T-cell (primary cell): ENCODE results near the gene ALDH18A1. TPM values are rescaled to one million over a fixed set of nuclear protein-coding genes. Genes with fewer than 3 reads are reported as not detected.

Source experiments
- ATAC-seq, 4 experiments: fragments of 200-7000 bp in 3 of 4; fragments of 150-1000 bp in 1 of 4; cut with Tn5 transposase; replicated peaks in 1 of 4; 1 replicate in 3 of 4; 2 replicates in 1 of 4; pipeline ENCODE4 v1.10.0; 2021; ENCODE audit warnings: moderate library complexity in 3 of 4, mild to moderate bottlenecking in 2 of 4, moderate number of reproducible peaks in 1 of 4
- CTCF ChIA-PET, 2 donors: fragments of 300-600 bp; sonication (Branson Sonifier 250); formaldehyde crosslinking; loops; one replicate each; lab custom pipeline; 2022; ENCODE audit warnings: antibody characterized with exemption in 2 of 2; lab: Charles Lee
- POLR2A ChIA-PET, 2 donors: fragments of 300-600 bp; sonication (Branson Sonifier 250); formaldehyde crosslinking; loops; one replicate each; lab custom pipeline; 2022; ENCODE audit warnings: antibody characterized with exemption in 2 of 2; lab: Charles Lee
- DNase-seq, 35 experiments: peaks; one replicate each; pipeline versions ENCODE4 v3.0.0 to v3.0.0-alpha.2; 2013 to 2023
- H3K27ac ChIP-seq: one replicate; pipeline ENCODE4 v1.5.1; 2013; ENCODE audit warnings: low read length
- H3K27me3 ChIP-seq, 2 experiments: replicated peaks in 1 of 2; 1 replicate in 1 of 2; 2 replicates in 1 of 2; pipeline versions ENCODE4 v1.6.1 to v1.7.0; 2013; ENCODE audit warnings: low read length in 1 of 2, mixed read lengths in 1 of 2; ENCODE audit not compliant: control insufficient read depth in 2 of 2, insufficient read depth in 2 of 2; ENCODE audit errors: extremely low read depth in 1 of 2
- H3K36me3 ChIP-seq, 2 donors: 1 replicate in 1 of 2; 2 replicates in 1 of 2; pipeline versions ENCODE4 v1.6.1 to v1.7.0; 2013; ENCODE audit warnings: low read length in 1 of 2; ENCODE audit not compliant: control insufficient read depth in 2 of 2, insufficient read depth in 1 of 2; ENCODE audit errors: extremely low read depth in 1 of 2
- H3K4me1 ChIP-seq, 2 experiments: 1 replicate in 1 of 2; 2 replicates in 1 of 2; pipeline versions ENCODE4 v1.6.1 to v1.7.0; 2013; ENCODE audit warnings: low read length in 2 of 2, mixed read lengths in 1 of 2; ENCODE audit not compliant: insufficient read depth in 2 of 2, control insufficient read depth in 1 of 2; ENCODE audit errors: extremely low read depth in 1 of 2
- H3K4me3 ChIP-seq, 2 donors: 1 replicate in 1 of 2; 2 replicates in 1 of 2; pipeline versions ENCODE4 v1.5.1 to v1.7.0; 2013; ENCODE audit warnings: mild to moderate bottlenecking in 2 of 2, low read length in 1 of 2, moderate library complexity in 1 of 2; ENCODE audit not compliant: control insufficient read depth in 1 of 2; ENCODE audit errors: extremely low read depth in 1 of 2
- H3K9me3 ChIP-seq: 2 replicates; pipeline ENCODE4 v1.7.0; 2013
- H3K27ac Mint-ChIP-seq, 2 donors: one replicate each; pipeline ENCODE4 v1.8.0; 2020 to 2021; ENCODE audit warnings: mild to moderate bottlenecking in 2 of 2, mixed read lengths in 2 of 2
- H3K27me3 Mint-ChIP-seq, 2 donors: one replicate each; pipeline ENCODE4 v1.8.0; 2021 to 2022; ENCODE audit warnings: mixed read lengths in 2 of 2
- H3K36me3 Mint-ChIP-seq: one replicate; pipeline ENCODE4 v1.8.0; 2021; ENCODE audit warnings: mixed read lengths
- H3K4me1 Mint-ChIP-seq, 3 donors: one replicate each; pipeline ENCODE4 v1.8.0; 2020 to 2022; ENCODE audit warnings: mixed read lengths in 3 of 3, mild to moderate bottlenecking in 1 of 3
- H3K4me3 Mint-ChIP-seq, 3 donors: one replicate each; pipeline ENCODE4 v1.8.0; 2020 to 2022; ENCODE audit warnings: mild to moderate bottlenecking in 3 of 3, mixed read lengths in 3 of 3, moderate library complexity in 3 of 3
- H3K9me3 Mint-ChIP-seq, 3 donors: one replicate each; pipeline ENCODE4 v1.8.0; 2020 to 2022; ENCODE audit warnings: mixed read lengths in 3 of 3
- WGBS: methylation state at CpG from one replicate; pipeline ENCODE4 v1.1.5; 2013; ENCODE audit warnings: missing lambda C conversion rate; ENCODE audit not compliant: insufficient coverage; 5-methylcytosine and 5-hydroxymethylcytosine counted together
- total RNA-seq, 35 experiments: library from RNA in 6 of 35; stranded (reverse) in 6 of 35; fragments of 120-200 nt in 1 of 35; gene quantifications; one replicate each; pipeline versions ENCODE4 v1.2.1 to v1.2.4 and lab custom pipeline; 2013 to 2026

Gene ALDH18A1
- total RNA-seq, 5 donors from 2014 or later (not counting 1 experiment from before 2014, with no cell fraction given): 24.7 to 32.7 (median 28.4) TPM

DNA sequence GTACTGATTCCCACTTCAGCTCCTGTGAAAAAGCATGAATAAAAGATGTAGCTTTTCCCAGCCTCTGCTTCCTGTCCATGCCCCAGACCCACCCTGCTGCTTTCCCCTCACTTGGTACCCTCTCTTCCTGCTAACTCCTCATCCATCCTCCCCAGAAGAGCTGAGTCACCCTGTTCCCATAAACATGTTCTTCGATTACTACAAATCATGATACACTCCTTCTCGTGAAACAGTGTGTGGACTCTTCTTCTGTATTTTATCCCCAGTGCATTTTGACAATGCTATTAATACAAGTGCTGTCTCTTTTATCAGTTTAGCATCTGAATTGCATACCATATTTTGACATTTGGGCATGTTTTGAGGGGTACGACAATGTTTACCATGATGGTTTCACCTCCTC lies 49.6 kb downstream of the ALDH18A1 start:
- no peak for DNase-seq
- Mint-ChIP-seq H3K9me3 (no peaks in the 10 kb centered on the region), H3K27me3 (no peaks in the 10 kb centered on the region), H3K4me3 (no peak overlapping the region), H3K36me3 (peaks cover 41% of the 10 kb centered on the region), H3K4me1 (no peaks in the 10 kb centered on the region), H3K27ac (no peak overlapping the region)
- Histone ChIP-seq H3K27ac (no peak overlapping the region), H3K9me3 (no peaks in the 10 kb centered on the region), H3K4me1 (no peaks in the 10 kb centered on the region), H3K27me3 (no peaks in the 10 kb centered on the region), H3K4me3 (no peak overlapping the region), H3K36me3 (peaks cover 9 to 46% of the 10 kb centered on the region in 2 donors)
- no peak for ATAC-seq
- ChIA-PET CTCF (no interaction called here), POLR2A (no interaction called here)
- WGBS: 100% methylated on average over 1 of the region's 3 CpGs

DNA sequence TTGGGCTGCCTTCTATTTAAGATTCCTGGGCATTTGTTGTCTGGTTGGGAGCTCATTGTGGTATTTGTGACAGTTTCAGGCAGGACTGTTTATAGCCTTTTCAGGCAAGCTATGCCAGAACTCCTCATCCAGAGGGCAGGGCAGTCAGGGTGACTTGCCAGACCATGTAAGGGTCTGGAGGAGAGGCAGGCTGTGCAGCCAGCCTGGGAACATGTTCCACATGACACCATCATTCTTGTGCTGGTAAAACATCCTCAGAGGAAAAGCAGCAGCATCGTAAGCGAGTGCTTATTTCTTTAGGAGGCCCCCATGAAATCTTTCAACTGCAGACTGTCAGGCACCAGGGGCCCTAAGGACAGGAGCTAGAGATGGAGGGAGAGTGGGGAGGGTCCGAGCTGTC lies 51.3 kb downstream of the ALDH18A1 start:
- Histone ChIP-seq H3K4me3 (no peak overlapping the region), H3K36me3 (peaks cover 4 to 28% of the 10 kb centered on the region in 2 donors), H3K27me3 (no peaks in the 10 kb centered on the region), H3K27ac (no peak overlapping the region), H3K9me3 (no peaks in the 10 kb centered on the region), H3K4me1 (no peaks in the 10 kb centered on the region)
- 100% methylated on average over 1 of the region's 3 CpGs for WGBS
- ChIA-PET CTCF (interaction anchor here in 1 of 2 donors (1.2 to 2.2 kb wide), 2 partner anchors 159 to 174 kb away, joined by 3 to 10 read pairs; no protein-coding TSS in a partner anchor), POLR2A (interaction anchor here (0.5 to 0.6 kb wide), 2 partner anchors 13 to 18 kb away, joined by 3 to 4 read pairs; no protein-coding TSS in a partner anchor)
- H3K27ac Mint-ChIP-seq: no peak overlapping the region
- H3K4me1 Mint-ChIP-seq: no peaks in the 10 kb centered on the region
- H3K36me3 Mint-ChIP-seq: peaks cover 28% of the 10 kb centered on the region
- DNase-seq (no peak), ATAC-seq (no peak)
- no peaks in the 10 kb centered on the region for H3K27me3 Mint-ChIP-seq
- no peaks in the 10 kb centered on the region for H3K9me3 Mint-ChIP-seq
- H3K4me3 Mint-ChIP-seq: no peak overlapping the region

DNA sequence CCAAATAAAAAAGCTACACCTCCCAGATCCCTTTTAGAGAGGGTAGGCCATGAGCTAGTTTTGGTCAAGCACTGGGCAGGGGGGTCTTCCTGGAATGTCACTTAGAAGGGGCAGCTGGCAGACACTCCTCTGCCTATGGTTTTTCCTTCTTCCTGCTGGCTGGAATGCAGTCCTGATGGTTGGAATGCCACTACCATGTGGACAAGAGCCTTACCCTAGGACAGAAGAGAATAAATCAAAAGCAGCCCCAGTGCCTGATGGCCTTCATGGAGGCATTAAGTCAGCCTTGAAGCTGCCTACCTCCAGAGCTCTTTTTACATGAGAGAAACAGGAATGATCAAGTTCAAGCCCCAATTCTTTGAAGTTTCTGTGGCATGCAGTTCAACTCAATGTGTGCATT lies 51.9 kb downstream of the ALDH18A1 start:
- ChIA-PET POLR2A (interaction anchor here (0.5 to 0.6 kb wide), 3 partner anchors 12 to 282 kb away, joined by 3 to 4 read pairs (median 3); no protein-coding TSS in a partner anchor), CTCF (interaction anchor here (0.7 to 2.2 kb wide), 4 partner anchors 159 to 239 kb away, joined by 3 to 11 read pairs (median 6); no protein-coding TSS in a partner anchor)
- H3K4me1 ChIP-seq: no peaks in the 10 kb centered on the region
- ATAC-seq (no peak), DNase-seq (no peak)
- peaks cover 4 to 24% of the 10 kb centered on the region in 2 donors for H3K36me3 ChIP-seq
- no peaks in the 10 kb centered on the region for H3K9me3 ChIP-seq
- H3K27ac Mint-ChIP-seq: peak overlapping the region in 1 of 2 donors; percentile 25
- peaks cover 25% of the 10 kb centered on the region for H3K36me3 Mint-ChIP-seq
- no peak overlapping the region for H3K4me3 ChIP-seq
- H3K9me3 Mint-ChIP-seq: no peaks in the 10 kb centered on the region
- H3K4me1 Mint-ChIP-seq: no peaks in the 10 kb centered on the region
- H3K27ac ChIP-seq: no peak overlapping the region
- no peaks in the 10 kb centered on the region for H3K27me3 ChIP-seq
- no peak overlapping the region for H3K4me3 Mint-ChIP-seq
- H3K27me3 Mint-ChIP-seq: no peaks in the 10 kb centered on the region

- Histone ChIP-seq H3K4me1 (no peaks in the 10 kb centered on the region), H3K9me3 (no peaks in the 10 kb centered on the region), H3K4me3 (no peak overlapping the region), H3K27ac (no peak overlapping the region), H3K36me3 (peaks cover under 1 to 8% of the 10 kb centered on the region in 2 donors), H3K27me3 (no peaks in the 10 kb centered on the region)
- ChIA-PET POLR2A (no interaction called here), CTCF (interaction anchor here (0.7 to 3.9 kb wide), 3 partner anchors 79 to 172 kb away, joined by 4 to 24 read pairs (median 5); no protein-coding TSS in a partner anchor)
- DNase-seq: no peak
- H3K4me1 Mint-ChIP-seq: no peaks in the 10 kb centered on the region
- H3K9me3 Mint-ChIP-seq: no peaks in the 10 kb centered on the region
- peaks cover 8% of the 10 kb centered on the region for H3K36me3 Mint-ChIP-seq
- 75% methylated on average over 3 of the region's 6 CpGs for WGBS
- no peak overlapping the region for H3K27ac Mint-ChIP-seq
- H3K4me3 Mint-ChIP-seq: no peak overlapping the region
- H3K27me3 Mint-ChIP-seq: no peaks in the 10 kb centered on the region
- ATAC-seq: no peak
Observed at GRCh38 chr10:95602382-95602781, 54.1 kb downstream of the ALDH18A1 start.

- no peak overlapping the region for H3K4me3 ChIP-seq
- POLR2A ChIA-PET: no interaction called here
- DNase-seq (peak in 29 of 35 experiments; percentile 3 to 64 (median 21)), ATAC-seq (peak in 2 of 4 experiments; percentile 51 to 53)
- H3K27me3 ChIP-seq: no peaks in the 10 kb centered on the region
- H3K4me1 Mint-ChIP-seq: no peaks in the 10 kb centered on the region
- H3K27ac Mint-ChIP-seq: no peak overlapping the region
- WGBS: 6% methylated on average over 3 of the region's 6 CpGs
- no peak overlapping the region for H3K27ac ChIP-seq
- H3K36me3 ChIP-seq: peaks cover 0 to 6% of the 10 kb centered on the region in 2 donors
- H3K9me3 ChIP-seq: no peaks in the 10 kb centered on the region
- no peak overlapping the region for H3K4me3 Mint-ChIP-seq
- no peaks in the 10 kb centered on the region for H3K9me3 Mint-ChIP-seq
- H3K36me3 Mint-ChIP-seq: peaks cover 4% of the 10 kb centered on the region
- H3K4me1 ChIP-seq: no peaks in the 10 kb centered on the region
- H3K27me3 Mint-ChIP-seq: peaks cover 5 to 7% of the 10 kb centered on the region in 2 donors
- CTCF ChIA-PET: interaction anchor here (0.6 to 3.9 kb wide), 4 partner anchors 171 to 1948 kb away, joined by 3 to 24 read pairs (median 6); no protein-coding TSS in a partner anchor
Observed at GRCh38 chr10:95601116-95601719, 55.3 kb downstream of the ALDH18A1 start.

- peaks cover 5 to 9% of the 10 kb centered on the region in 2 donors for H3K27me3 Mint-ChIP-seq
- H3K36me3 ChIP-seq: no peaks in the 10 kb centered on the region
- no peaks in the 10 kb centered on the region for H3K4me1 ChIP-seq
- ChIA-PET CTCF (interaction anchor here (0.5 to 3.9 kb wide), 3 partner anchors 170 to 181 kb away, joined by 3 to 24 read pairs (median 8); no protein-coding TSS in a partner anchor), POLR2A (no interaction called here)
- H3K36me3 Mint-ChIP-seq: no peaks in the 10 kb centered on the region
- no peaks in the 10 kb centered on the region for H3K9me3 ChIP-seq
- no peak overlapping the region for H3K4me3 ChIP-seq
- ATAC-seq (no peak), DNase-seq (no peak)
- H3K9me3 Mint-ChIP-seq: no peaks in the 10 kb centered on the region
- H3K27me3 ChIP-seq: no peaks in the 10 kb centered on the region
- no peaks in the 10 kb centered on the region for H3K4me1 Mint-ChIP-seq
- H3K27ac Mint-ChIP-seq: no peak overlapping the region
- no peak overlapping the region for H3K4me3 Mint-ChIP-seq
- H3K27ac ChIP-seq: no peak overlapping the region
- no CpG with 5 or more reads among the region's 4 CpGs for WGBS
Observed at GRCh38 chr10:95600158-95600557, 56.4 kb downstream of the ALDH18A1 start.
